ENCODE data around the gene AOPEP.

AOPEP gene

GRCh38 chr9:94817291-94818177, 91.0 kb downstream of the AOPEP start:
- TF ChIP-seq CTCF (conservative IDR thresholded peaks at IDR 0.05): no peak
- H3K27ac ChIP-seq: no peak overlapping the region

GRCh38 chr9:94818178-94818541, 91.7 kb downstream of the AOPEP start:
- no peak for TF ChIP-seq CTCF (conservative IDR thresholded peaks at IDR 0.05)
- no peak overlapping the region for H3K27ac ChIP-seq

- peak overlapping the region; percentile 23; the same call in 1 of the 2 replicates for H3K27ac ChIP-seq
- TF ChIP-seq CTCF (conservative IDR thresholded peaks at IDR 0.05): no peak
These were observed 92.7 kb downstream of the AOPEP start for GRCh38 chr9:94819161-94819687.

GRCh38 chr9:94821098-94821887, 94.8 kb downstream of the AOPEP start:
- H3K27ac ChIP-seq: no peak overlapping the region
- TF ChIP-seq CTCF (conservative IDR thresholded peaks at IDR 0.05): no peak

- no peak for TF ChIP-seq CTCF (conservative IDR thresholded peaks at IDR 0.05)
These were observed 95.8 kb downstream of the AOPEP start for GRCh38 chr9:94822273-94822672.

GRCh38 chr9:94823710-94824109, 97.2 kb downstream of the AOPEP start:
- TF ChIP-seq CTCF (conservative IDR thresholded peaks at IDR 0.05): no peak
- H3K27ac ChIP-seq: no peak overlapping the region

More at GRCh38 chr9:94822273-94822672, 95.8 kb downstream of the AOPEP start:
- no peak overlapping the region for H3K27ac ChIP-seq

GRCh38 chr9:94824411-94824810, 97.9 kb downstream of the AOPEP start:
- no peak overlapping the region for H3K27ac ChIP-seq
- no peak for TF ChIP-seq CTCF (conservative IDR thresholded peaks at IDR 0.05)
